Non-pigmented ciliary epithelial cell (primary cell): ENCODE results near the gene STX18.
"Not testable (repeated sequence)": the region's sequence is repeated elsewhere in the genome, so short reads cannot be mapped to it uniquely, and the experiment has no call there.

Experiments used
- DNase-seq: peaks from one replicate; pipeline ENCODE4 v3.0.0-alpha.2; 2010; ENCODE audit warnings: low read depth

The STX18 gene

GRCh38 chr4:4554234-4554633, 12.4 kb upstream of the STX18 start:
- DNase-seq: no peak

- not testable (repeated sequence) for DNase-seq
These were observed 10.2 kb upstream of the STX18 start for GRCh38 chr4:4552042-4552441.

GRCh38 chr4:4550161-4550560, 8.3 kb upstream of the STX18 start:
- DNase-seq: not testable (repeated sequence)

- no peak for DNase-seq
These were observed 7.7 kb upstream of the STX18 start for GRCh38 chr4:4549534-4549933.

- no peak for DNase-seq
These were observed 1.1 kb upstream of the STX18 start for GRCh38 chr4:4542774-4543485.

GRCh38 chr4:4541040-4541631, 712 bp downstream of the STX18 start:
- no peak for DNase-seq

GRCh38 chr4:4539481-4539880, 2.4 kb downstream of the STX18 start:
- no peak for DNase-seq

GRCh38 chr4:4535590-4535989, 6.3 kb downstream of the STX18 start:
- no peak for DNase-seq

GRCh38 chr4:4534515-4535145, 7.2 kb downstream of the STX18 start:
- no peak for DNase-seq

GRCh38 chr4:4533461-4534169, 8.2 kb downstream of the STX18 start:
- DNase-seq: no peak

- DNase-seq: no peak
These were observed 9.3 kb downstream of the STX18 start for GRCh38 chr4:4532371-4533154.

- DNase-seq: no peak
These were observed 12.5 kb downstream of the STX18 start for GRCh38 chr4:4529392-4529791.

GRCh38 chr4:4526401-4526800, 15.4 kb downstream of the STX18 start:
- DNase-seq: no peak

- DNase-seq: no peak
These were observed 17.5 kb downstream of the STX18 start for GRCh38 chr4:4524364-4524763.

- no peak for DNase-seq
These were observed 20.1 kb downstream of the STX18 start for GRCh38 chr4:4521731-4522130.

GRCh38 chr4:4521136-4521535, 20.7 kb downstream of the STX18 start:
- DNase-seq: no peak

- DNase-seq: no peak
These were observed 22.5 kb downstream of the STX18 start for GRCh38 chr4:4519297-4519894.

GRCh38 chr4:4518747-4519146, 23.1 kb downstream of the STX18 start:
- no peak for DNase-seq

- DNase-seq: no peak
These were observed 27.1 kb downstream of the STX18 start for GRCh38 chr4:4514786-4515185.

- DNase-seq: no peak
These were observed 29.6 kb downstream of the STX18 start for GRCh38 chr4:4512282-4512681.

- DNase-seq: not testable (repeated sequence)
These were observed 31.2 kb downstream of the STX18 start for GRCh38 chr4:4510641-4511040.

GRCh38 chr4:4509521-4509920, 32.3 kb downstream of the STX18 start:
- DNase-seq: no peak
